HG03558 (cell line): ENCODE results near the gene KREMEN2.

Source experiments
- ATAC-seq: cut with Tn5 transposase; IDR thresholded peaks from one replicate; pipeline ENCODE4 v1.9.1; 2021; ENCODE audit warnings: moderate number of reproducible peaks; ENCODE audit not compliant: unreplicated experiment; ENCODE audit errors: extremely low read depth

The KREMEN2 gene

DNA sequence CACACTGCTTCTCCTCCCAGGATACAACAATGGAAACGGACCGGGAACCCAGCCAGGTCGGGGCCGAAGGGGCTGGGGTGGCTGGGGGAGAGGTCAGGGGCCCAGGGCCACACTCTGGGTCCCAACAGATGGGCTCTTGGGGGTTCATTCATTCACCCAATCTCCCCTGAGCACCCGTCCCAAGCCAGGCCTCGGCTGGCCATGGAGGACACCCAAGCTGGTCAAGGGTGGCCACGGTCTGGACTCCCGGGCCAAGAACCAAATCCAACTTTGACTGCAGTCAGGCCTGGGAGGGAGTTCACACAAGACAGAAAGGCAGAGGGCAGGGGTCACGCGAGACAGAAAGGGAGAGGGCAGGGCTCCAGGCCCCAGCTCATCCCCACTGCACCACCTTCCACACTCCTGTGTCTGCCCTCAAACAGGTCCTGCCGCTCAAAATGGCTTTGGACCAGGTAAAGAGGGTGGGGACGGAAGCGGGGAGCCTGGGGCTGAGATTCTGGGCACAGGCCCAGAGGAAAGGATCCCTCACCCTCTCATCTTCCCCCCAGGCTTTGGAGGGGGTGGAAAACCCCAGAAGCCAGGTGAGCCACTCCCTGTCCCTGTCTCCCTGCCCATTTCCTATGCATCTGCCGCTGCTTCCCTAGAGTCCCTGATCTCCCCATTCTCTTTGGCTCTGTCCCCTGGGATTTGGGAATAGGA lies 28.5 kb downstream of the KREMEN2 start:
- ATAC-seq, result no peak

DNA sequence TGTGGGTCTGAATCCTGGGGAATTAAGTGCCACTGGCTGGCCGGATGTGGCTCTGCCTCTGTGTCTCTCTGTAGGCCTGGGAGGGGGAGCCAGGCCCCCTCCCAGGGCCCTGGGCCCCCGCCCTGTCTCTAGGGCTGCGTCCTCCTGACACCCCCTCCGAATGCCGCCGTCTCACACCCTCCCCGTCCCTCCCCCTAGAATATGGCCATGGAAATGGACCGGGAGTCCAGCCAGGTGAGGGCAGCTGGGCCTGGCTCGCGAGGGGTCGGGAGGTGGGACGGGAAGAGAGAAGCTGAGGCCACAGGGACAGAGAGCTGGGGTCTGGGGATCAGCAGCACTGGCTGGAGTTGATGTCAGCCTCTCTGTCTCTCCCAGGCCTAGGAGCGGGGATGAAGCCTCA lies 32.2 kb downstream of the KREMEN2 start:
- no peak for ATAC-seq

DNA sequence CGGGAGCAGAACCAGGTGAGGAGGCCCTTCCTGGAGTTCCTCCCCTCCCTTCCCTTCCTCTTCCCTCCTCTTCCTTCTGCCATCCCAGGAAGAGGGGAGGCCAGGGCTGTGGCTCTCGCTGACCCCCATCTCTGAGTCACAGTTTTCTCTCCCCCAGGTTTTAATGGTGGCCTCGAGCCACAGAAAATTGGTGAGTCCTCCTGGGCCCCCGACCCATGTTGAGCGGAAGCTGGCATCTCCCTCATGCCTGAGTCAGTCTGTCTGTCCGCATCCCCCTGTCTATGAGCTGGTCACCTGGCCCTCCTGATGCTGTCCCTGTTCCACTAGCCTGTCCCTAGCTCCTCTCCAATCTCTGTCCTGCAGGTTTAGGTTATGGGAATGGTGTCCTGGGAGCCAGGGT lies 35.9 kb downstream of the KREMEN2 start:
- ATAC-seq, result no peak

DNA sequence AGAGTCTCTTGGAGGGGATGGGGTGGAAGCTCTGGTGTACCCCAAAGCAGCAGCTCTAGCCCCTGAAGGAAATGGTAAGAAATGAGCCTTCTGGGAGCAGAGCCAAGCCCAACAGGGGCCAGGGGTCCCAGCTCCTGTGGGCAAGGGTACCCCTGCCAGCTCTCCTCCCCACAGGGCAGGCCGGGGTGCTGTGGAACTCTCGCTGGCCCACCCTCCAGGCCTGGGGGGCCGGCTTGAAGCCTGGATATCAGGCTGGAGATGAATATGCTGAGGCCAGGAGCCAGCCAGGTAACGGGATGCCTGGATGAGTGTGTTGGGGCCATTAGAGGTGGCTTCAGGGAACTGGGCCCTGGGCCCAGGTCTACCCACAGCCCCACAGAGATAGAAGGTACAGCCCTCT lies 36.5 kb downstream of the KREMEN2 start:
- ATAC-seq, result no peak

DNA sequence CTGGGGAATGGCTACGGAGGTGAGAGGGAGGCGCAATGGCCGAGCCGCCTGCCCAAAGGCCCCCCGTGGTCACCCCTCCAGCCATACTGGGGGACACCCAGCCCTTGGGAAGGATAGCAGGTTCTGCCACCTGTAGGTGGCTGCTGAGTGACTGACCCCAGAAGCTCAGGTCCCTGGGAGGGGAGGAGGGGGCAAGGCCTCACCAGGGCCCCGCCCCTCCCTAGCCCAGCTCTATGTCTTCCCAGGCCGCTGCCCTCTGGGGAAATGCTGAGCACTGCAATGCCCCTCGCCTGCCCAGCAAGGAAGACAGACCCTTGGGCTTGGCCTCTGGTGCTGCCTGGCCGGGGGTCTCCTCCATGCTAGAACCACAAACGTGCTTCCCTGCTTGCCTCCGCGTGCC lies 37.2 kb downstream of the KREMEN2 start:
- ATAC-seq, result no peak

DNA sequence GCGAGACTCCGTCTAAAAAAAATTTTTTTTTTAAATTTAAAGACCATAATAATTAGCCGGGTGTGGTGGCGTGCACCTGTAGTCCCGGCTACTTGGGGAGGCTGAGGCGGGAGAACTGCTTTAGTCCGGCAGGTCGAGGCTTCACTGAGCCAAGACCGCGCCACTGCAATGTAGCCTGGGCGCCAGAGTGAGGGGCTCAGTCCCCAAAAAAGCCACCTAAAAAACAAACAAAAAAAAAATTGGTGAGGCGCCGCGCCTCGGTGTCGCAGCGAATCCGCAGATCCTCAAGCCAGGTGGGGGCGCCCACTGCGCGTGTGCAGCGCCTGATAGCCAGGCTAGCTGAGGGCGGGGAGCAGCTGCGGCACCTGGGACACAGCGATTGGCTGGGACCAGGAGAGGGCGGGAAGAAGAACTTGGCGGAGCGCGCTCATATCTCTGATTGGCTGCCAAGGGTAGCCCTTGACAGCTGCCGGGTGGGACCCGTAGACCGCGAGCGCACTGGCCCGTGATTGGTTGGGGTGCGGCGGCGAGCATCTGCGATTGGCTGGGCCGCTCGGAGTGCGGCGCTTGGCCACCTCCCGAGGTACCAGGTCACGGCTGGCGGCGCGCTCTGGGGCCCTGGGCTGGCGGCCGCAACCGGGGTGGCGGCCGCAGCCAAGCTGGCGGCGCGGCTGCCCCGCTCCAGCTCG lies 39.7 kb downstream of the KREMEN2 start:
- peak; percentile 87 for ATAC-seq

DNA sequence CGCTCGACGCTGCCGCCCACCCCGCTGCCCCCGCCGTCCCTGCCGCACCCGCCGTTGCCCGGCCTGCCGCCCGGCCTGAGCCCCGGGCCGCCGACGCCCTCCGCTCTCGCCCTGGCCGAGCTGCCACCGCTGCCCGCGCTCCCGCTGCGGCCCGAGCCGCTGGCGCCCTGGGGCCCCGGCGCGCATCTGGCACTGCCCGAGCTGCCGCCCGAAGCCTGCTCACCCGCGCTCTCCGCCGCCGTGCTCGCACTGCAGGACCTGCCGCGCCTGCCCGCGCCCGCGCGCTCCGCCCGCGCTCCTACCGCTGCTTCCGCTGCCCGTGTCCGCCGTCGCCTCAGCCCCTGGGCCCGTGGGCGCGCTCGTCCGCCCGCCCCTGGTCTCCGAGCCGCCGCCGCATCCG lies 40.2 kb downstream of the KREMEN2 start:
- ATAC-seq, result peak; percentile 4

DNA sequence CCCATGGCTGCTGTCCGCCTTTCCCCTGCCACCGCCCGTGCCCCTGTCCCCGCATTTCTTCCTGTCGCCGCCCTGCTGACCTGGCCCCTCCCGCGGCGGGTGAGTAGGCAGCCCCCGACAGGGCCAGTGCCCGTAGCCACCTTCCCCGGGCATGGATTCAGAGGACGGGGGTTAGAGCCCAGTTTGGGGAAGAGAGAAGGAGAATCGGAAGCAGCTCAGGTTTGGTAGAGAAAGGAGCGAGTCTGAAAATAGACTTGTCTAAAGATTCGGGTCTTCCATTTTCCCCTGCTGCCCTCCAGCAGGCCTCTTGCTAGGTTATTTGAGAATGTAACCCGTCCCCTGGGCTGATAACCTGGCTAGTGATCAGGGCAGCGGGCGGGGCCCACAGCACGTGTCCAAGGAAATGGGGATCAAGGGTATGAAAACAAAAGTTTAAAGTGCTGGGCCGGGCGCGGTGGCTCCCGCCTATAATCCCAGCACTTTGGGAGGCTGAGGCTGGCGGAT lies 40.8 kb downstream of the KREMEN2 start:
- no peak for ATAC-seq

DNA sequence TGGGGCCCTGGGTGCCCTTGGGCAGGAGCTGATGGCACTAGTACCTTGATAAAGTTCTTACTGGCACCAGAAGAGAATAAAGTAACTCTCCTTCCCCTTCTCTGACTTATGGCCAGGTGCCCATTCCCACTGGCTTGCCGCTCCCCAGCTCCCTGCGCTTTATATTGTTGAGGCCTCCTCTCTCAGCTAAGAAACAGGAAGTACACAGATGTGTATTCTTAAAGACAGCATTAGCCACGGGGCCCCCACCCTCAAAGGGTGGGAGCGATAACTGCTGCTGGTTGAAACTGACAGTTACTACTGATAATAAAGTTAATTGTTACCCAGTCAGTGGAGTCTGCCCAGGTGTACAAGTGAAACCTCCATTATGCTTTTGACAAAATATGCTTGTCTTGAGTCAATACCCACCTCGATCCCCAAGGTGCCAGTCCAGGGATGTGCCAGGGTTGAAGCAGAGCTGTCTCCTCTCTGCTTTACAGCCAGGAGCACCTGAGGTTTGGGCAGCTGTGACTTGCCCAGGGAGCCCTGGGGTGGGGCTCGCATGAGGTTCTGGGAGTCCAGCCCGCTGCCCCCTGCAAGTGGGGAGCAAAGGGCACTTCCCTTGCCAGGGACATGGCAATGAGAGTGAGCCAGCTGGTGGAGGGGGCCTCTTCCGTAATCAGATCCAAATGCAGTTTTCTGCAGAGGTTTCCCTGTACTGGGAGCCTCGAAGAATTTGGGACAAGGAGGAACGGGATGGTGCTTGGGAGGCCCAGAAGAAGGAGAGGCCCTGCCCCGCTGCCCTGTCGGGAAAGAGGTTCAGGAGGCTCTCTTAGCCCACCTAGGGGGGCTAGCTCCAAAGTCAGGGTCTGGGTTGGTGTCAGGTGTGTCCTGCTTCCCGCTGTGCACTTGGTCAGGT lies 43.2 kb downstream of the KREMEN2 start:
- ATAC-seq, result no peak

DNA sequence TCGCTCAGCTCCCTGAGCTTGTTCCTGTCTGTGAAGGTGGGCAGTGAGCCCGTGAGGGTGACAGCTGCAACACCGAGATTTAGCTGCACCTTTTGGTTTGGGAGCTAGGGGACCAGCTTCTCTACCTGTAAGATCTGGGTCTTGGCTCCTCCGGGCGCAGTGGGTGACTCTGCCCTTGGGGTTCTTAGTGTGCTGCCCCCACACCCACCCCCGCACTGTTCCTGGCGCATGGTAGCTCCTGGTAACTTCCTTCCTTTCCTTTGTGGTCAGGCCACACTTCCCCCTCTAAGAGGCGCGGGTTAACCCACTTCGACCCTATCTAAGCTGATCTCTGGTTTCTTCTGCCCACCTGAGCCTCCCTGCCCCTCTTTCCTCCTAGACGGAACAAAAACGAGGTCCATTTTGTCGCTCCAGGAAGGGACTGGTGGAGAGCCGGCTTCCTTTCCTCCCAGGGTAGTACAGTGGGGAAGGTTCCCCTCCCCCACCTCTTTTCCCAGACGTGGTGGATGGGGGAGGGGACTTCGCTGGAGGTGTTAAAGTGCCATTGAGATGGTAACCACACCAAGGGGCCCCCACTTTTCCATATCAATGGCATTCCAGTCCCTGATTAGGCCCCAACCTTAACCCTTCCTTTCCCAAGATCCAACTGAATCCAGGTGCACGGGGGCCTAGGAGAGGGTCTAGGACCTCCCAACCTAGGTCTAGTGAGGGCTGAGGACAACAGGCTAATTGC lies 44.0 kb downstream of the KREMEN2 start:
- ATAC-seq, result no peak

DNA sequence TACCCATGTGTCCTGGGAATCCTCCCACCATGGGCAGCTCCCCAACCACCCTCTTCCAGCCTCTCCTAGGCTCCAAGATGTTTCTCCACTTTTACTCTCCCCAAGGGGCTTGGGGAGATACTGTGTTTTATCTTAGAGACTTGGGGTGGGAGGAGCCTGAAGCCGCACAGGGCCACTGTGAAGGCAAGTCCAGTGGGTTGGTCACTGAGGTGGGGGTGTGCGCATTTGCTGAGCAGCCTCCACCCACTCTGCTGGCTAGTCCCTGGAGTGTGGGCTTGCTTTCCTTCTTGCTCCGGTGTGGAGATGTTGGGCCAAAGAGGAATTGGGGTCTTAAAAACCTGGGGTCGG lies 44.6 kb downstream of the KREMEN2 start:
- ATAC-seq, result no peak

DNA sequence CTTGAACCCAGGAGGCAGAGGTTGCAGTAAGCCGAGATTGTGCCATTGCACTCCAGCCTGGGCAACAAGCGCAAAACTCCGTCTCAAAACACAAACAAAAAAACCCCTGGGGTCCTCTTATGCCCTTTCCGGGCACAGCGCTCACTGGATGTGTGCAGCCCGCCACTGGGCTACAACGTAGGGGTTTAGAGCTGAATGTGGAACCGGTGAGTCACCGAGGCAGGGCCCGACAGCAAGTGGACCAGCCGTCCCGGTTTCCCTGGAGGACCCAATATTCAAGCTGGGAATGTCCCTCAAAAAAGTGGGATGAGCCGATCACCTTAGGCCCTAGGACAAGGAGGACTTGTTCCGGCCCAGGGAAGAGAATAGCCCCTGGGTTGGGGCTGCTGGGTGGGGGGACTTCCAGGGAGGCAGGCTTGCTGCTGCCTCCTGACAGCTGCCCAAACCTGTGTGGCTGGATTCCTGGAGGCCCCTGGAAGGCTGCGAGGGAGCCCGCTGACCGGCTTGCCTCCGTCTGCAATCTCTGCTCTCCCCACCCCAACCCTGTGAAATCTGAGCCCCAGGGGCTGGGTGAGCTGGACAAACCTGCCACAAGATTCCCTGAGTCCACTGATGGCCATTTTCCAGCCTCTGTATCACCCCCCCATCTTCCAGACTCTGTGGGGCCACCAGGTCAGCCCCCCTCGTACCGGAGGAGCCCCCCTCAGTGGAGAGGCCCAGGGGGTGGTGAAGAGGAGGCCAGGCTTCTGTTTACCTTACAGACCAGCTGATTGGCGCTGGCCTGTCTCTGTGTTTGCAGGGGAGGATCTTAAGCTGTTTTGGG lies 45.7 kb downstream of the KREMEN2 start:
- ATAC-seq, result no peak

DNA sequence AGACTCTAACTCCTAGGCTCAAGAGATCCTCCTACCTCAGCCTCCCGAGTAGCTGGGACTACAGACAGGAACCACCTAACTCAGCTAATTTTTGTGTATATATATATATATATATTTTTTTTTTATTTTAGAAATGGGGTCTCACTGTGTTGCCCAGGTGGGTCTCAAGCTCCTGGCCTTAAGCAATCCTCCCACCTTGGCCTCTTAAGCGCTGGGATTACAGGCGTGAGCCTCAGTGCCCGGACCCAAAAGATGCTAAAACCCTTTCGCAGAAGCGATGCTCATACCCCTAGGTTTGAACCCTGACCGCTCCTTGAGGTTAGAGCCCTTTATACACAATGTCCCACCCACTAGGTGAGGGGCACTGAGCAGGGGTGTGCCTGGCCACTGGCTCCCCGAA lies 46.4 kb downstream of the KREMEN2 start:
- ATAC-seq, result no peak

DNA sequence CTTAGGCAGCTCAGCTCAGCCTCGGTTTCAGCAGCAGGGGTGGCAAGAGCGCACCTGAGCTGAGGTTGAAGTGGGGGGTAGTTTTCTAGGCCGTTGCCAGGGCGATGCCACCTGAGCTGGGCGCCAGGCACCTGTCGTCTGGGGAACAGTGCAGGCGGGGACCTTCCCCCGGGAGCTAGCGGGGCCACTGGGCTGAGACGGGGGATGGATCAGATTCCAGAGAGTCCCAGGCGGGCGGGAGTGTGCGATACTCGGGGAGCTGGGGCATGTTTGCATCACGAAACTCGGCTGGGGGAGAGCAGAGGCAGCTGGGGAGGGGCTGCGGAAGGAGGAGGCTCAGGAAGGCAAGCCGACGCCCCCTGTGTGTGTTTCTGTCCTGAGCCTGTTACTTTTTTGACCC lies 48.2 kb downstream of the KREMEN2 start:
- ATAC-seq, result no peak

DNA sequence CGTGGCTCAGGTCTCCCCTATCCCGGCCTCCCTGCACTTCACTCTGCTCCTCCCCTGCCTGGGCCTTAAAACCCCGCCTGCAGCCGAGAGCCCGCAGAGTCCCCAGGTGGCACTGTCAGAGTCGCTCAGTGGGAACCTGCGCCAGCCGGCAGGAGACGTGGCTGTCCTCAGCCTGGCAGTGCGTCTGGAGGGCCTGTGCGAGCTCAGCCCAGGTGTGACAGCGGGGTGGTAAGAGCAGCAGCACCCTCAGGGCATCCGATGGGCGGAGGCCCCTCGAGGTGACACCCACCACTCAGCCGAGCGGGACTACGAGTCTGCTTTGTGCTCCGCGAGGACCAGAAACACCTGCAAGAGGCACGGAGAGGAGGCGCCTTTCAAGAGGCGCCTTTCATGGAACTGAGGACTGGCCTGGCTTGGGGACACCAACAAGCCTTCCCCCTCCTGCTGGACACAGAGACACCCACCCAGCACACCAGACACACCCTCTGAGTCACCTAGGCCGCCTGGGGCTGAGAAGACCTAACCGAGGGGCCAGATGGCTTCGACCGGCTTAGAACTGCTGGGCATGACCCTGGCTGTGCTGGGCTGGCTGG lies 48.8 kb downstream of the KREMEN2 start, which contains the start of gene CLDN9:
Gene CLDN9 (plus strand): TSS at position 96 of the 593 bp plus-strand sequence. CDS start 440 bp downstream, at position 536.
- no peak for ATAC-seq

DNA sequence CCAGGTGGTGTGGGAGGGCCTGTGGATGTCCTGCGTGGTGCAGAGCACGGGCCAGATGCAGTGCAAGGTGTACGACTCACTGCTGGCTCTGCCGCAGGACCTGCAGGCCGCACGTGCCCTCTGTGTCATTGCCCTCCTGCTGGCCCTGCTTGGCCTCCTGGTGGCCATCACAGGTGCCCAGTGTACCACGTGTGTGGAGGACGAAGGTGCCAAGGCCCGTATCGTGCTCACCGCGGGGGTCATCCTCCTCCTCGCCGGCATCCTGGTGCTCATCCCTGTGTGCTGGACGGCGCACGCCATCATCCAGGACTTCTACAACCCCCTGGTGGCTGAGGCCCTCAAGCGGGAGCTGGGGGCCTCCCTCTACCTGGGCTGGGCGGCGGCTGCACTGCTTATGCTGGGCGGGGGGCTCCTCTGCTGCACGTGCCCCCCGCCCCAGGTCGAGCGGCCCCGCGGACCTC lies 49.4 kb downstream of the KREMEN2 start:
- ATAC-seq, result no peak

DNA sequence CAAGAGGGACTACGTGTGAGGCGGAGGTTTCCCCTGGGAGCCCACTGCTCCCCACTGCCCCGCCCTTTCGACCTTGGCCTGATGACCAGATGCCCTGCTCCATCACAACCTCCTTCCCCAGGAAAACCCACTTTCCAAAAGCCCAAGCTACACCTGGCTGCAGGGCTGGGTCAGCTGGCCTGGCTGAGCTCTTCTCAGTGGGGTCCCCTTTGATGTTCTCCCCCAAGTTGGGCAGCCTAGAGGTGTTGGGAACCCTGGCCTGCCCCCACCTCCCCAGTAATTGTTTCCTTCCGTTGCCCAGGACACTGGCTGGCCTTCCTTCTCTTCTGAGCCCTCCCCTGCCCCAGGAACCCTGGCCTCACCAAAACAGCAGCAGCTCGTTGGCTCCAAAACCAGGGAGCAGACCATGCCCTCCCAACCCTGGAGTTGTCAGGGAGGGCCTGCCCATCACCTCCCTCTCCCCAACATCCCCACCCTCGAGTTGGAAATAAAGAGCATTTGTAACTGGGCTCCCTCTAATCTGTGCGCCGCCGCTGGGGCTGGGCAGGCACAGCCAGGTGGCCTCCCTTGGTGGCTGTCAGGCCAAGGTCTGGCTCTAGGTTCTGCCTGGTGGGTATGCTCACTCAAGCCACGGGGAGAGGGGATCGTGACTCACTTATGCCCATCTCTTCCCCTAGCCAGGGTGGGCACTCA lies 50.1 kb downstream of the KREMEN2 start:
- ATAC-seq, result no peak

DNA sequence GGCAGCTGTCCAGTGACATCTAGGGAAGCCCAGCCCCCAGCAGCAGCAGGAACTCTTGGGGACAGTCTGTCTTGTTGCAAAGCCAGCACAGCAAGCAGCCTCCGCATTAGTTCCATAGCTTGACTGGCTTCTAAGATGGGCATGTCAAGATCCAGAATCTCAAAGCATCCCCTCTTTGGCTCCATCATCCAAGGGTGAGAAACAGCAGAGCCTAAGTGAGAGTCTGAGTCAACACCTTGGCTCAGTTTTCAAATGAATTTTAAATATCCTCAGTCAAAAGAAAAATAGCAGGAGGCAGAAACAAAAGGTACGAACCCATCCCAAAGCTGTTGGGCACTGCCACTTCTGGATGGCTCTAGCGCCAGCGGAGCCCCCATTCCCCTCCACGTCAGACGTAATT lies 50.9 kb downstream of the KREMEN2 start:
- no peak for ATAC-seq
